ENCODE results near the gene CYTH4. TPM values are rescaled to one million over a fixed set of nuclear protein-coding genes. Genes with fewer than 3 reads are reported as not detected.

The CYTH4 gene
- total and polyA plus RNA-seq, 9 donors: 2.4 to 14.5 (median 6.2) TPM

GRCh38 chr22:37235897-37236607 is 46.3 kb upstream of the CYTH4 start:
- TF ChIP-seq EP300 (IDR thresholded peaks at IDR 0.05): no peak
- TF ChIP-seq, protein P1, sequence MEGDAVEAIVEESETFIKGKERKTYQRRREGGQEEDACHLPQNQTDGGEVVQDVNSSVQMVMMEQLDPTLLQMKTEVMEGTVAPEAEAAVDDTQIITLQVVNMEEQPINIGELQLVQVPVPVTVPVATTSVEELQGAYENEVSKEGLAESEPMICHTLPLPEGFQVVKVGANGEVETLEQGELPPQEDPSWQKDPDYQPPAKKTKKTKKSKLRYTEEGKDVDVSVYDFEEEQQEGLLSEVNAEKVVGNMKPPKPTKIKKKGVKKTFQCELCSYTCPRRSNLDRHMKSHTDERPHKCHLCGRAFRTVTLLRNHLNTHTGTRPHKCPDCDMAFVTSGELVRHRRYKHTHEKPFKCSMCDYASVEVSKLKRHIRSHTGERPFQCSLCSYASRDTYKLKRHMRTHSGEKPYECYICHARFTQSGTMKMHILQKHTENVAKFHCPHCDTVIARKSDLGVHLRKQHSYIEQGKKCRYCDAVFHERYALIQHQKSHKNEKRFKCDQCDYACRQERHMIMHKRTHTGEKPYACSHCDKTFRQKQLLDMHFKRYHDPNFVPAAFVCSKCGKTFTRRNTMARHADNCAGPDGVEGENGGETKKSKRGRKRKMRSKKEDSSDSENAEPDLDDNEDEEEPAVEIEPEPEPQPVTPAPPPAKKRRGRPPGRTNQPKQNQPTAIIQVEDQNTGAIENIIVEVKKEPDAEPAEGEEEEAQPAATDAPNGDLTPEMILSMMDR (IDR thresholded peaks at IDR 0.05): no peak
- TF ChIP-seq POLR2A (IDR thresholded peaks at IDR 0.05): no peak
- H3K4me1 ChIP-seq (ENCODE audit: insufficient read depth): no peaks in the 10 kb centered on the region
- no peaks in the 10 kb centered on the region for H3K27me3 ChIP-seq
- intact Hi-C loops (cut with DNase I): no loop called here
- peak in 1 of 5 donors; percentile 5 for DNase-seq
- H3K36me3 ChIP-seq: no peaks in the 10 kb centered on the region
- H3K9me3 ChIP-seq: no peaks in the 10 kb centered on the region
- no peak overlapping the region for H3K4me3 ChIP-seq
- WGBS, 3 donors: 92 to 98% (median 95%) methylated on average over 3 of the region's 3 CpGs
- H3K27ac ChIP-seq: no peak overlapping the region

DNA sequence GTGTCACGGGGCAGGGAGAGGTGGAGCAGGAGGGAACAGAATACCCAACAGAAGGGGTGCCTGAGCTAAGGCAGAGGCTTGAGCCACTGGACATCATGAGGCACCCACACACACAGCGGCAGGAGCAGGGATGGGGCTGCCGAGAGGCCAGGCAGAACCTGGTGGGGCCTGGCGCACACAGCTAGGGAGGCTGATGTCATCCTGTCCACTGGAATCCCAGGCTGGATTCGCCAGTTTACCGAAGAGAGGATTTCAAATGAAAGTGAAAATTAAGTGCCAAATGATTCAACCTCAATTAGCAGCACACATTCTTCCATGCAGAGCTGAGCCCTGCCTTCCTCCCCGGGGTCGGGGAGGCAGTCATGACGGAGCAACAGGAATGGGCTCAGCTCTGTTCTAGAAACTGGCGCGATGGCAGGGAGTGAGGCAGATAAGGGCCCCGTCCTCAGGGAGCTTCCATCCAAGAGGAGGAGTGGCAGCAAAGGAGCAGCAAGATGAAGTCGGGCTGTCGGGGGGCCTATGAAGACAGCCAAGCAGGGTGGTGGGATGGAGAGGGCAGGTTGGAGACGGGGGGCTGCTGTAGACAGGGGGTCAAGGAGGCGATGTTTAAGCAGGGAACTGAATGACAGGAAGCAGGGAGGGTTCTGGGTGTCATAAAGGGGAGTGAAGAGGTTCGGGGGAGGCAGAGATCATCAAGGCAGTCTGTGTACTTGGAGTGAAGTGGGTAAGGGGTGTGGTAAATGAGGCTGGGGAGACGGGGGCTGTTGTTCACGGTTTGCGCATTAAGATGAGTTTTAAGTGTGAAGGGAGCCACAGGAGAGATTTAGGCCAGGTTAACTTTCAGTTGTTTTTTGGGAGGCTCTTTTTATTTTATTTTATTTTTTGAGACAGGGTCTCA is 44.7 kb upstream of the CYTH4 start:
- TF ChIP-seq, protein P1 (IDR thresholded peaks at IDR 0.05): no peak
- no peaks in the 10 kb centered on the region for H3K9me3 ChIP-seq
- H3K36me3 ChIP-seq: no peaks in the 10 kb centered on the region
- intact Hi-C loops (cut with DNase I): no loop called here
- DNase-seq: no peak
- H3K27me3 ChIP-seq: no peaks in the 10 kb centered on the region
- 59 to 63% (median 63%) methylated on average over 20 of the region's 20 CpGs for WGBS, 3 donors
- H3K4me3 ChIP-seq: no peak overlapping the region
- H3K27ac ChIP-seq: no peak overlapping the region
- H3K4me1 ChIP-seq (ENCODE audit: insufficient read depth): no peaks in the 10 kb centered on the region

DNA sequence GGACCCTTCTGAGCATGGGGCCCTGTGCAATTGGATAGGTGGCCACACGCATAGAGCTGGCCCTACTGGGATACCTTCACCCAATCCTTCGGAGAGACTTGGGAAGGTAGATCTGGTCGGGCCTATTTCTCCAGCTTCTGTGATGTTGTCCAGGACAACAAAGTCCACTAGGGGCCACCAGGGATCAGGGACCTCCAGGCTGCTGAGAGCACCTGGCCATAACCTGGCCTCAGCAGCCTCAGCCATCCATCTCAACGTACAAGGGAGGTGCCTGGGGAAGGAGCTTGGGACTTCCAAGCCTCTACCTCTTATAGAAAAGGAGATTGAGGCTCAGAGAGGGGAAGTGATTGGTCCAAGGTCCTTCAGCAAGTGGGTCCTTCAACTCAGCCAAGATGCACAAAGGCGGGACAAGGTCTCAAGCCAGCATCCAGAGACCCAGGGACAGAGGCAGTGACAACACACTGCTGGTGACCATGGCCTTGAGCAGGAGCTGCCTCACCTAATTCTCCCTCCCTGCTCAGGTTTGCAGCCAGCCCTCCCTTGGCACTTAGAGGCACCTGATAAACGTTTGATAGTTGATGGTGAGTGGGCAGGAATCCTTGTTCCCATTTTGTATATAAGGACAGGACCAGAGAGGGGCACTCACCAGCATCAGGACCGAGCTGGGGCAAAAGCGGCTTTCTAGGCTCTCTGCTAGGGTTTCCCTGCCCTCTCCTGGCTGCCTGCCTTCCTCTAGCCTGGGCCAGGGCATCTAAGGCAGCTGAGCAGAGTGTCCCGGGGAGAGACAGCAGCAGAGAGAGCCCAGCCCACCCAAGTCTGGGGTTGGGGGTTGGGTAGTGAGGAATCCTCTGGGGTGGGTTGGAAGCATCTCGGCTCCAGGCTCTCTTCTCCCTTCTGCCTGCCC is 42.7 kb upstream of the CYTH4 start:
- Histone ChIP-seq H3K9me3 (no peaks in the 10 kb centered on the region), H3K4me3 (no peak overlapping the region), H3K27me3 (no peaks in the 10 kb centered on the region), H3K27ac (no peak overlapping the region), H3K4me1 (ENCODE audit: insufficient read depth) (no peaks in the 10 kb centered on the region), H3K36me3 (no peaks in the 10 kb centered on the region)
- WGBS, 3 donors: 71 to 77% (median 77%) methylated on average over 10 of the region's 10 CpGs
- intact Hi-C loops (cut with DNase I): no loop called here
- no peak for DNase-seq
- TF ChIP-seq EP300 (IDR thresholded peaks at IDR 0.05) (no peak), POLR2A (IDR thresholded peaks at IDR 0.05) (no peak)
- TF ChIP-seq, protein P1 (IDR thresholded peaks at IDR 0.05): no peak

Data from ovary (tissue), 9 donors.